K562 (cell line): Measurements from ENCODE around the gene TMEM117. TPM values are rescaled to one million over a fixed set of nuclear protein-coding genes. Genes with fewer than 3 reads are reported as not detected.

ENCODE experiments used
- CREM ChIP-seq: IDR thresholded peaks from 2 replicates; pipeline ENCODE4 v1.6.1; 2014; ENCODE audit warnings: antibody characterized with exemption, low read depth
- EP400 ChIP-seq: fragments of 450-650 bp; IDR thresholded peaks from 2 replicates; pipeline ENCODE4 v1.6.1; 2017; ENCODE audit warnings: antibody characterized with exemption, mild to moderate bottlenecking, moderate library complexity
- PTTG1 ChIP-seq: fragments of 450-650 bp; IDR thresholded peaks from 2 replicates; pipeline ENCODE4 v1.6.1; 2016; ENCODE audit warnings: low read depth, mild to moderate bottlenecking, missing genetic modification characterization, missing compliant biosample characterization
- RNF2 ChIP-seq: sonication (generic); IDR thresholded peaks from 2 replicates; pipeline ENCODE4 v1.6.1; 2016
- SPI1 ChIP-seq: IDR thresholded peaks from 2 replicates; pipeline ENCODE4 v1.6.1; 2011; ENCODE audit warnings: low read depth, low read length, control low read depth, borderline replicate concordance
- TBL1XR1 ChIP-seq, 2 experiments: IDR thresholded peaks; 2 replicates each; pipeline ENCODE4 v1.6.1; 2012; ENCODE audit warnings: improper control_type of control experiment in 2 of 2, low read length in 2 of 2, mild to moderate bottlenecking in 1 of 2
- THAP7 ChIP-seq: fragments of 250-450 bp; sonication (Bioruptor Pico); IDR thresholded peaks from 2 replicates; pipeline ENCODE4 v1.5.0; 2021
- TOE1 ChIP-seq, 2 experiments: fragments of 450-650 bp in 1 of 2; sonication (generic) in 1 of 2; formaldehyde crosslinking in 1 of 2; IDR thresholded peaks; 2 replicates each; pipeline versions ENCODE4 v1.7.1 to v1.8.0; 2016 to 2022; ENCODE audit warnings: borderline replicate concordance in 2 of 2, mild to moderate bottlenecking in 2 of 2, antibody characterized with exemption in 1 of 2, inconsistent platforms in 1 of 2, low read depth in 1 of 2, missing genetic modification reagents in 1 of 2, moderate library complexity in 1 of 2
- XRCC5 ChIP-seq: fragments of 200-400 bp; formaldehyde crosslinking; IDR thresholded peaks from 2 replicates; pipeline ENCODE4 v1.6.1; 2017; ENCODE audit warnings: low read depth, mild to moderate bottlenecking, low read length
- ZC3H4 ChIP-seq: sonication (generic); formaldehyde crosslinking; IDR thresholded peaks from 2 replicates; pipeline ENCODE4 v1.9.0; 2021; ENCODE audit warnings: missing genetic modification reagents, borderline replicate concordance
- ZFP1 ChIP-seq: fragments of 450-650 bp; formaldehyde crosslinking; IDR thresholded peaks from 2 replicates; pipeline ENCODE4 v1.4.0; 2020; ENCODE audit warnings: mild to moderate bottlenecking, mixed read lengths
- ZKSCAN1 ChIP-seq: fragments of 150-350 bp; IDR thresholded peaks from 2 replicates; pipeline ENCODE4 v1.6.1; 2016; ENCODE audit warnings: low read depth, low read length
- ZNF707 ChIP-seq: fragments of 250-450 bp; sonication (Bioruptor Pico); conservative IDR thresholded peaks from 2 replicates; pipeline ENCODE4 v1.8.0; 2022; ENCODE audit warnings: inconsistent platforms, mild to moderate bottlenecking, moderate library complexity
- polyA plus RNA-seq, 8 experiments: library from polyadenylated mRNA; depleted of rRNA in 4 of 8; stranded (reverse) in 5 of 8; unstranded in 3 of 8; fragments of >200 nt; fragmentation: Nextera tagmentation in 2 of 8; fragmentation: Illumina TruSeq in 1 of 8; extraction: Ambion mirVana in 2 of 8; extraction: Trizol in 1 of 8; gene quantifications; 2 replicates each; pipeline versions ENCODE4 v1.2.1 to v1.2.3, GENCODE V29; 2011 to 2014; ENCODE audit warnings: inconsistent platforms in 1 of 8, missing spikeins in 1 of 8
- total RNA-seq, 7 experiments: library from RNA; depleted of rRNA in 6 of 7; stranded (reverse); fragments of >200 nt in 6 of 7; fragmentation: Illumina TruSeq in 2 of 7; extraction: Trizol in 2 of 7; gene quantifications; 2 replicates each; pipeline versions ENCODE4 v1.2.1 to v1.2.3, GENCODE V29; 2011 to 2021; ENCODE audit warnings: low replicate concordance in 1 of 7
- TF ChIP-seq, protein P1 (sequence below), 2 experiments: fragments of 450-650 bp; IDR thresholded peaks; 2 replicates each; pipeline ENCODE4 v1.6.1; 2018; ENCODE audit warnings: mild to moderate bottlenecking in 2 of 2, low read depth in 1 of 2; ENCODE audit not compliant: partially characterized antibody in 2 of 2
- TF ChIP-seq, protein P2 (sequence below): fragments of 450-650 bp; conservative IDR thresholded peaks from 2 replicates; pipeline ENCODE4 v1.6.1; 2016; ENCODE audit warnings: missing genetic modification characterization, low read depth, mild to moderate bottlenecking, missing compliant biosample characterization, moderate library complexity
- TF ChIP-seq, protein P3 (sequence below): sonication (generic); formaldehyde crosslinking; IDR thresholded peaks from 2 replicates; pipeline ENCODE4 v1.8.1; 2023; ENCODE audit warnings: mild to moderate bottlenecking, missing genetic modification reagents
- TF ChIP-seq, protein P4 (sequence below): IDR thresholded peaks from 2 replicates; pipeline ENCODE4 v1.6.1; 2016; ENCODE audit warnings: missing genetic modification characterization, missing compliant biosample characterization

Gene TMEM117
- total and polyA plus RNA-seq, 9 of the 15 experiments (the other 6 are each of a cell fraction or from before 2014, with no cell fraction given) = 0.31 to 2.8 (median 1.0) TPM

- peak; percentile 92 for TF ChIP-seq SPI1
- TF ChIP-seq, protein P1, sequence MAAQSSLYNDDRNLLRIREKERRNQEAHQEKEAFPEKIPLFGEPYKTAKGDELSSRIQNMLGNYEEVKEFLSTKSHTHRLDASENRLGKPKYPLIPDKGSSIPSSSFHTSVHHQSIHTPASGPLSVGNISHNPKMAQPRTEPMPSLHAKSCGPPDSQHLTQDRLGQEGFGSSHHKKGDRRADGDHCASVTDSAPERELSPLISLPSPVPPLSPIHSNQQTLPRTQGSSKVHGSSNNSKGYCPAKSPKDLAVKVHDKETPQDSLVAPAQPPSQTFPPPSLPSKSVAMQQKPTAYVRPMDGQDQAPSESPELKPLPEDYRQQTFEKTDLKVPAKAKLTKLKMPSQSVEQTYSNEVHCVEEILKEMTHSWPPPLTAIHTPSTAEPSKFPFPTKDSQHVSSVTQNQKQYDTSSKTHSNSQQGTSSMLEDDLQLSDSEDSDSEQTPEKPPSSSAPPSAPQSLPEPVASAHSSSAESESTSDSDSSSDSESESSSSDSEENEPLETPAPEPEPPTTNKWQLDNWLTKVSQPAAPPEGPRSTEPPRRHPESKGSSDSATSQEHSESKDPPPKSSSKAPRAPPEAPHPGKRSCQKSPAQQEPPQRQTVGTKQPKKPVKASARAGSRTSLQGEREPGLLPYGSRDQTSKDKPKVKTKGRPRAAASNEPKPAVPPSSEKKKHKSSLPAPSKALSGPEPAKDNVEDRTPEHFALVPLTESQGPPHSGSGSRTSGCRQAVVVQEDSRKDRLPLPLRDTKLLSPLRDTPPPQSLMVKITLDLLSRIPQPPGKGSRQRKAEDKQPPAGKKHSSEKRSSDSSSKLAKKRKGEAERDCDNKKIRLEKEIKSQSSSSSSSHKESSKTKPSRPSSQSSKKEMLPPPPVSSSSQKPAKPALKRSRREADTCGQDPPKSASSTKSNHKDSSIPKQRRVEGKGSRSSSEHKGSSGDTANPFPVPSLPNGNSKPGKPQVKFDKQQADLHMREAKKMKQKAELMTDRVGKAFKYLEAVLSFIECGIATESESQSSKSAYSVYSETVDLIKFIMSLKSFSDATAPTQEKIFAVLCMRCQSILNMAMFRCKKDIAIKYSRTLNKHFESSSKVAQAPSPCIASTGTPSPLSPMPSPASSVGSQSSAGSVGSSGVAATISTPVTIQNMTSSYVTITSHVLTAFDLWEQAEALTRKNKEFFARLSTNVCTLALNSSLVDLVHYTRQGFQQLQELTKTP (IDR thresholded peaks at IDR 0.05; ENCODE audit: low read depth in 1 of 2, partially characterized antibody in 2 of 2) = peak in 1 of 2 experiments; percentile 31
- TF ChIP-seq ZNF707 (CRISPR knock-in tag) = no peak
- TF ChIP-seq, protein P2, sequence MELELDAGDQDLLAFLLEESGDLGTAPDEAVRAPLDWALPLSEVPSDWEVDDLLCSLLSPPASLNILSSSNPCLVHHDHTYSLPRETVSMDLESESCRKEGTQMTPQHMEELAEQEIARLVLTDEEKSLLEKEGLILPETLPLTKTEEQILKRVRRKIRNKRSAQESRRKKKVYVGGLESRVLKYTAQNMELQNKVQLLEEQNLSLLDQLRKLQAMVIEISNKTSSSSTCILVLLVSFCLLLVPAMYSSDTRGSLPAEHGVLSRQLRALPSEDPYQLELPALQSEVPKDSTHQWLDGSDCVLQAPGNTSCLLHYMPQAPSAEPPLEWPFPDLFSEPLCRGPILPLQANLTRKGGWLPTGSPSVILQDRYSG = no peak
- no peak for TF ChIP-seq XRCC5
- peak; percentile 79 for TF ChIP-seq EP400
- TF ChIP-seq ZKSCAN1 = no peak
- TF ChIP-seq TOE1 (IDR thresholded peaks at IDR 0.05; ENCODE audit: borderline replicate concordance) = peak; percentile 35; the same call in 1 of the 2 replicates
- TF ChIP-seq TOE1 (CRISPR knock-in tag; IDR thresholded peaks at IDR 0.05; ENCODE audit: borderline replicate concordance, low read depth) = no peak
- no peak for TF ChIP-seq THAP7 (CRISPR knock-in tag)
- TF ChIP-seq TBL1XR1 (IDR thresholded peaks at IDR 0.05; ENCODE audit: low read length in 2 of 2) = peak in 1 of 2 experiments; percentile 39; a peak in 1 of 4 replicates
- TF ChIP-seq CREM = peak; percentile 97
- TF ChIP-seq, protein P3, sequence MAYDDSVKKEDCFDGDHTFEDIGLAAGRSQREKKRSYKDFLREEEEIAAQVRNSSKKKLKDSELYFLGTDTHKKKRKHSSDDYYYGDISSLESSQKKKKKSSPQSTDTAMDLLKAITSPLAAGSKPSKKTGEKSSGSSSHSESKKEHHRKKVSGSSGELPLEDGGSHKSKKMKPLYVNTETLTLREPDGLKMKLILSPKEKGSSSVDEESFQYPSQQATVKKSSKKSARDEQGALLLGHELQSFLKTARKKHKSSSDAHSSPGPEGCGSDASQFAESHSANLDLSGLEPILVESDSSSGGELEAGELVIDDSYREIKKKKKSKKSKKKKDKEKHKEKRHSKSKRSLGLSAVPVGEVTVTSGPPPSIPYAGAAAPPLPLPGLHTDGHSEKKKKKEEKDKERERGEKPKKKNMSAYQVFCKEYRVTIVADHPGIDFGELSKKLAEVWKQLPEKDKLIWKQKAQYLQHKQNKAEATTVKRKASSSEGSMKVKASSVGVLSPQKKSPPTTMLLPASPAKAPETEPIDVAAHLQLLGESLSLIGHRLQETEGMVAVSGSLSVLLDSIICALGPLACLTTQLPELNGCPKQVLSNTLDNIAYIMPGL = no peak
- TF ChIP-seq ZFP1 (CRISPR knock-in tag) = no peak
- no peak for TF ChIP-seq ZC3H4 (CRISPR knock-in tag)
- no peak for TF ChIP-seq RNF2
- no peak for TF ChIP-seq PTTG1 (tag)
- TF ChIP-seq, protein P4, sequence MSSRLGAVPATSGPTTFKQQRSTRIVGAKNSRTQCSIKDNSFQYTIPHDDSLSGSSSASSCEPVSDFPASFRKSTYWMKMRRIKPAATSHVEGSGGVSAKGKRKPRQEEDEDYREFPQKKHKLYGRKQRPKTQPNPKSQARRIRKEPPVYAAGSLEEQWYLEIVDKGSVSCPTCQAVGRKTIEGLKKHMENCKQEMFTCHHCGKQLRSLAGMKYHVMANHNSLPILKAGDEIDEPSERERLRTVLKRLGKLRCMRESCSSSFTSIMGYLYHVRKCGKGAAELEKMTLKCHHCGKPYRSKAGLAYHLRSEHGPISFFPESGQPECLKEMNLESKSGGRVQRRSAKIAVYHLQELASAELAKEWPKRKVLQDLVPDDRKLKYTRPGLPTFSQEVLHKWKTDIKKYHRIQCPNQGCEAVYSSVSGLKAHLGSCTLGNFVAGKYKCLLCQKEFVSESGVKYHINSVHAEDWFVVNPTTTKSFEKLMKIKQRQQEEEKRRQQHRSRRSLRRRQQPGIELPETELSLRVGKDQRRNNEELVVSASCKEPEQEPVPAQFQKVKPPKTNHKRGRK (tag) = no peak
These were observed 29.8 kb upstream of the TMEM117 start, which contains the start of gene TWF1 (continued) for GRCh38 chr12:43805860-43806736.
